8988T (cell line): ENCODE measurements around the gene ARHGAP26.

Experiments
- DNase-seq: peaks from one replicate; pipeline ENCODE4 v3.0.0; 2011

The ARHGAP26 gene

GRCh38 chr5:143155455-143155854 is 385.3 kb downstream of the ARHGAP26 start:
- DNase-seq = no peak

- DNase-seq = no peak
Measured at GRCh38 chr5:143156086-143156485, 385.9 kb downstream of the ARHGAP26 start.

GRCh38 chr5:143156572-143156971 is 386.4 kb downstream of the ARHGAP26 start:
- no peak for DNase-seq

GRCh38 chr5:143159031-143159430 is 388.9 kb downstream of the ARHGAP26 start:
- no peak for DNase-seq

DNA sequence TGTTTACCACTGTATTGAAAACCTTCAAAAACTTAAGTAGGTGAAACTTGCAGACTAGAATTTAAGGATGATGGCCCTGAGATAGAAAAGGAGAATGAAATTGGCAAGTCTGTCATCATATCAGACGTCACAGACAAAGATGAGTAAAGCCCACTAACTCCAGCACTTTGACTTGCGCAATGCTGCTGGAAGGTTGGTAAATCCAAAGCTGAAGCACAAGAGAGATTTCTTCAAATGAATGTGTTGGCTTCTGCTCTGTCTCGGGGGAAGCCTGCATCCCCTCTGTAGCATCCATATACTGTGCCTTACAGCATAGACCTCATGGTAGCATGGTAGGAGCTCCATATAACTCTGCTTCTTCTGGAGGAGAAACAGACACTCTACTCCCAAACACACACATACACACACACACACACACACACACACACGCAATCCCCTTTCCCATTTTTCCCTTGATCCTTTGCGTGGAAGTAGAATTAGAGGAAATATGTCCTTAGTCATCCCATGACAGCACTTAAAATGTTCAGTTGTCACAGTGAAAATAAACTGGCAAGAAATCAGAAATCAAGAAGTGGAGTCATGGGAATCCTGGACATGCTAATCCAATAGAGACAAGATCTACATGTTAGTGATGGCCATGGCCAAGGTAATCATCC is 391.8 kb downstream of the ARHGAP26 start:
- DNase-seq = no peak

- no peak for DNase-seq
Measured at GRCh38 chr5:143162810-143163209, 392.6 kb downstream of the ARHGAP26 start.

DNA sequence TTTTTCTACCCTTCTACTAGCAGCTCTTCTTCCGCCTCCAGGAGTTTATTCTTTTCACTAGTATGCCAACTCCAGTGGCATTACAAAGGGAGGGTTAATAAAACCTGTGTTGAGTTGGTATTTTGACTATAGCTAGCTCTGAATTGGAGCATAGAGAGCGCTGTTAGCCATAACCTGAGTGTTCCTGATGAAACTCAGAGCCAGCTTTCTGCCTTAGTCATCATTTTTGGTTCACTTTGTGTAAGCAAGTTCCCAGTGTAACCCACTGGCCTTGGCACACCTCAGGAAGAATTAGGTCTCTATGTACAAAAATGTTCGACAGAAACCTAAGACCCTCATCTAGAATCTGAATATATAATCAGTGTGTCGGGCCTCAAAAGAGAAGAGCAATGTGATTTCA is 394.4 kb downstream of the ARHGAP26 start:
- DNase-seq = no peak

GRCh38 chr5:143165049-143165880 is 395.1 kb downstream of the ARHGAP26 start:
- no peak for DNase-seq

- no peak for DNase-seq
Measured at GRCh38 chr5:143166090-143166489, 395.9 kb downstream of the ARHGAP26 start.

- DNase-seq = no peak
Measured at GRCh38 chr5:143166661-143167420, 396.7 kb downstream of the ARHGAP26 start.

GRCh38 chr5:143168171-143168741 is 398.1 kb downstream of the ARHGAP26 start:
- no peak for DNase-seq

DNA sequence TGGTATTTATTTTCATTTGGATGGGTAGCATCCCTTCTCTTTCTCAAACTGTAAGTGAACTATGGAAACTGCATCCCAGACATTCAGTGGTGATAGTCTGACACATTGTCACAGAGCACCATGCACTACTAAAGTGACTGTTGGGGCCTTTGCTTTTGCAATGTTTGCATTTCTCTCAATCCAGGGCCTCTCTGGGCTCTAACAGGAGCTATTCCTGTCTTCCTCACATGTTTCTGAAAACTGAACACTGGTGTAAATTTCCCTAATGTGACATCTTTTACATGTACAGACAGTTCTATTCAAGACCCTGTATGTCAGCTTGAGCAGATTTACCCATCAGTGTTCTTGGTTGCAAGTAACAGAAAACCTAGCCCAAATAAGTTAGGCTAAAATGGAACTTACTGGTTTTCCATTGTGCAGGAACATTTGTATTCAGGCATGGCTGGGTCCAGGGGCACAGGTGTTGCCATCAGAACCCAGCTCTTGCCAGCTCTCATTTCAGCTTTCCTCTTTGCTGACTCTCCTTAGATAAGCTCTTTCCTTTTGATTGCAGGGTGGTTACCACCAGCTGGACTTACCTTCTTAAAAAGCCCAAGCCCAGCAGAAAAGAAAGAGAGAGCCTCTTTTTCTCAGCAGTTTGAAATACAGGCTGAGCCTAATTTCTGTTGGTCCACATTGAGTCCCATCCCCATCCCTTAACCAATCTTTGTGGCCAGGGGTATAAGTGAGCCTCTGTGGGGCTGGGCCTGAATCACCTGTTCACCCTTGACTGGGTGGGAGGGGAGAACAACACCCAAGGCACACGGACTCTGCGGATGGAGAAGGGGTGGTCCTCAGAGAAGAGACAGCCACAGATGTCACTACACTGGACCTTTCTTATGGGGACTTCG is 399.0 kb downstream of the ARHGAP26 start:
- no peak for DNase-seq

GRCh38 chr5:143170104-143170503 is 399.9 kb downstream of the ARHGAP26 start:
- no peak for DNase-seq

- no peak for DNase-seq
Measured at GRCh38 chr5:143170977-143171376, 400.8 kb downstream of the ARHGAP26 start.

- no peak for DNase-seq
Measured at GRCh38 chr5:143172739-143173138, 402.6 kb downstream of the ARHGAP26 start.

- no peak for DNase-seq
Measured at GRCh38 chr5:143173139-143173889, 403.1 kb downstream of the ARHGAP26 start.

- DNase-seq = no peak
Measured at GRCh38 chr5:143174714-143175398, 404.7 kb downstream of the ARHGAP26 start.

GRCh38 chr5:143176048-143176447 is 405.9 kb downstream of the ARHGAP26 start:
- DNase-seq = no peak

DNA sequence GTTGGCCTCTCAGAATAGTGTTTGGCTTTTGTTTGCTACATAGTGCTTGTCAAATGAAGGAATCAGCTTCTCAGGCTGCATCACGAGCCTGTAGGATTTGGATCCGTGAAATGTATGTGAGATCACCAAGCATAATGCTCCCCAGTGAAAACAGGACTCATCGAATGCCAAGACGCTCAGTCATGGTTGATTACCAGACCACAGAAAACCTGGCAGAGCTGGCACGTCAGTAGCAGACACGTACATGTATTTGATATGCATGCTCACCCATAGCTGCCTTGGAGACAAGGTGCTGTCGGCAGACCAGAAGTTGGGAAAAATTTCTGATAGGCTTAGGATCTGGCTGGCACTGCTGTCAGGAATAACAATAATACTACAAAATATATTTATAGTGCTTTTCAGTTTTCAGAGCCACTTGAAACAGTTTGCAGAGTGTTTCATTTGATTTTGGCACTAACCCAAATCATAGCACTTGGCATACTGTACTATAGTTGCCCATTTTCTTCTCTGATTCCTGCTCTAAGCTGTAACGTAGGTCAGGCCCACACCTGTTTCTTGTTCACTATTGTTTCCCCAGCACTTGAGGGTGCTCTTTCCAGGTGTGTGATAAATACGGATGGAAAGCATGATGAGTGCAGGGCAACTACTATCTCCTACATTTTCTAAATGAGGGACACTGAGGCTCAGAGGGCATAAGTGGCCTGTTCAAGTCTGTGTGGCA is 407.2 kb downstream of the ARHGAP26 start:
- DNase-seq = peak; percentile 42

DNA sequence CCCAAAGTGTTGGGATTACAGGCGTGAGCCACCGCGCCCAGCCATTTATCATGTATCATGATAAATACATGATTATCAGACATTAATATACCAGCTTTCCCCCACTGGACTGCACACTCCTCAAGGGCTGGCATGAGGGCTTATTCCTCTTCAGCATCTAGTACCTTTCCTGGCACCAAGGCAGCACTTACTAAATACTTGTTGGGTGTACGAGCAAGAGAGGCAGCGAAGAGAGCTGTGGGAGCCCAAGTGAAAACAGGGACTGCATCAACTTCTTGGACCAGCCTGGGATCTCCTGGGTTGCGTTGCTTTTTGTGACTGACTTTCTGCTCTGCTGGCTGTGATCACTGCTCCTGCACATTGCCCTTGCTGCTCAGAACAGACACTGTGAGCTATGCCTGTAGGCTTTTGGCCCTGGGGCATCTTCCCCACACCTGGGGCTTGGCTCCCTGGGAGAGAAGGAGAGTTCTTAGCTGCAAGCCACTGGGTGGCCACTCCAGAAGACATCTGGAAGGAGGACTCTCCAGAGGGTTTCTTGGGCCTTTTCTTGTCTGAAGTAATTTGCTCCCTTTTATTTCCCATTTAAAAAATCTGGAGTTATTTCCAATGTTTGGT is 409.1 kb downstream of the ARHGAP26 start:
- no peak for DNase-seq
